H1 (cell line): Measurements from ENCODE around the gene ETS1.

ENCODE experiments used
- CBX8 ChIP-seq: fragments of 300-800, 300-1000 bp; sonication (generic); IDR thresholded peaks from 2 replicates; pipeline ENCODE4 v1.7.1; 2016; ENCODE audit warnings: low read depth, low read length, borderline replicate concordance
- CREB1 ChIP-seq: IDR thresholded peaks from 2 replicates; pipeline ENCODE4 v1.6.1; 2012; ENCODE audit warnings: inconsistent platforms
- CTCF ChIP-seq, 3 experiments: IDR thresholded peaks; 1 replicate in 2 of 3; 2 replicates in 1 of 3; pipeline versions ENCODE4 v1.5.1 to v1.6.1; 2011; ENCODE audit warnings: low read length in 3 of 3, mild to moderate bottlenecking in 3 of 3, inconsistent platforms in 2 of 3, low read depth in 1 of 3, moderate library complexity in 1 of 3; ENCODE audit not compliant: insufficient read depth in 1 of 3; ENCODE audit errors: control extremely low read depth in 1 of 3
- EGR1 ChIP-seq: IDR thresholded peaks from 2 replicates; pipeline ENCODE4 v1.6.1; 2011; ENCODE audit warnings: low read depth, low read length, borderline replicate concordance
- JUND ChIP-seq: IDR thresholded peaks from 2 replicates; pipeline ENCODE4 v1.6.1; 2011; ENCODE audit warnings: mild to moderate bottlenecking, improper control_type of control experiment, low read length
- KDM5A ChIP-seq: fragments of 200-600 bp; IDR thresholded peaks from 2 replicates; pipeline ENCODE4 v1.7.1; 2012; ENCODE audit warnings: mild to moderate bottlenecking, low read length, inconsistent platforms, mixed read lengths
- MAFK ChIP-seq: IDR thresholded peaks from 2 replicates; pipeline ENCODE4 v1.6.1; 2012; ENCODE audit warnings: low read depth, mild to moderate bottlenecking, improper control_type of control experiment, low read length
- POLR2AphosphoS5 ChIP-seq: IDR thresholded peaks from 2 replicates; pipeline ENCODE4 v1.6.1; 2011; ENCODE audit warnings: low read depth, low read length
- SIN3A ChIP-seq, 2 experiments: IDR thresholded peaks in 1 of 2; conservative IDR thresholded peaks in 1 of 2; 2 replicates each; pipeline ENCODE4 v1.6.1; 2011 to 2012; ENCODE audit warnings: low read length in 2 of 2, improper control_type of control experiment in 1 of 2, low read depth in 1 of 2, mild to moderate bottlenecking in 1 of 2
- SRF ChIP-seq: IDR thresholded peaks from 2 replicates; pipeline ENCODE4 v1.6.1; 2011; ENCODE audit warnings: mild to moderate bottlenecking, low read depth, low read length, moderate library complexity
- ZNF274 ChIP-seq: IDR thresholded peaks from 2 replicates; pipeline ENCODE4 v1.7.0; 2012; ENCODE audit warnings: low read length, borderline replicate concordance; ENCODE audit errors: extremely low read depth

GRCh38 chr11:128498721-128499245 lies 88.6 kb downstream of the ETS1 start:
- TF ChIP-seq CTCF (IDR thresholded peaks at IDR 0.05; ENCODE audit: control extremely low read depth in 1 of 3, insufficient read depth in 1 of 3, low read depth in 1 of 3, low read length in 3 of 3) (no peak), SIN3A (conservative IDR thresholded peaks at IDR 0.05 in 1 of 2, IDR thresholded peaks at IDR 0.05 in 1 of 2; ENCODE audit: low read depth in 1 of 2, low read length in 2 of 2) (no peak), JUND (no peak), SRF (no peak), ZNF274 (no peak), EGR1 (no peak), KDM5A (no peak), CBX8 (no peak), POLR2AphosphoS5 (no peak), CREB1 (no peak), MAFK (no peak)
